Measurements from ENCODE around the gene ETNPPL.
"Not testable (repeated sequence)": the region's sequence is repeated elsewhere in the genome, so short reads cannot be mapped to it uniquely, and the experiment has no call there.

Gene ETNPPL

DNA sequence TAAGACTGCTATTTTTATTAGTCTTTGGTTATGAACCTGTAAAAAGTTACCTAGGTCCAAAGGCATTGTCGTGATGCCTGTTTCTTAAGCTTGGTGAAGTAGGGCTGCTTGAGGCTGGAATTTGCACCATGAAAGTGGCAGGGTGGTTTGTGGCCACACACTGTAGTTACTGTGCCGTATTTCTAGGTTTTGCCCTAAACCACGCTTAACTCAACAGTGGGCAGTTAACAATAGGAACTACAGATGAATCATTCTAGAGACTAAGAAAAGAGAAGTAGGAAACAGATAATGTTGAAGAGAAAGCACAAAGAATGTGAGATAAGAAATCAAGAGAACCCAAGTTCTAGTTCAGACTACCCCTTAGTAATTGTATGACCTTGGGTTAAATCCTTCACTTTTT, 11.5 kb downstream of the ETNPPL start:
- no peak for DNase-seq

DNA sequence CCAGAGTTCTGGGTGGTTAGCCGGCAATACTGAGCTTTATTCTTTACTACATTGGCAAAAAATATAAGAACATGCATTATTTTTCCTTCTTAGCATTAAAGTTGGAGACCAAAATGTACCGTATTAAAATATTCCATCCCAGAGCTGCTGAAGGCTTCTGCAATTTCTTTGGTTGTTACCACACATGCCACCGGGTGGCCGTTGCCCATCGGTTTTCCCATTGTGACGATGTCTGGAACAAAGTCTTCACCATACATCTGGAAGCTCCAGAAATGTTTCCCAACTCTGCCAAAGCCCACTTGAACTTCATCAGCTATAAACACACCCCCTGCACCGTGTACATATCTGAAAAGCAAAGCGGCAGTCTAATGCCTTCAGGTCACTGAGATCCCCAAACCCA, 13.7 kb downstream of the ETNPPL start:
- DNase-seq, result no peak

DNA sequence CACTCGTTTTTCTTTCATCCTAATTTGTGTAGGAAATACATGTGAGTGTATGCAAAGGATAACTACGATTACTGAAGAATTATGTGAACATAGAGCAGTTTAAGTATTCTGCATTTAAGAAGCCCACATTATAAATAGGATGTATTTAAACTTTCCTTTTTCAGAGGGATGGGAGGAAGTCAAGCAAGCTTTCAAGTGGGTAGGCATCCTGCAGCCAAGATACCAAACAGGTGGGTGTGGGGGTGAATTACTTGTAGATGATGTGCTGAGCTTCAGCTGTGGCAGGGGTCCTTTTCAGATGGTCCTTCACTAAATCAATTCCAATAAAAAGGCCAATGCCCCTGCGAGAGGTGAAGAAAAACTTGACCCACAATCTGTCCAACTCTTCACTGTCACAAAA, 16.3 kb downstream of the ETNPPL start:
- DNase-seq, result no peak

GRCh38 chr4:108744307-108744706, 18.5 kb downstream of the ETNPPL start:
- DNase-seq, result no peak

GRCh38 chr4:108742451-108743420, 20.1 kb downstream of the ETNPPL start:
- DNase-seq, result no peak

- no peak for DNase-seq
Measured at GRCh38 chr4:108738003-108738706, 24.7 kb downstream of the ETNPPL start.

GRCh38 chr4:108731006-108731405, 31.8 kb downstream of the ETNPPL start:
- no peak for DNase-seq

DNA sequence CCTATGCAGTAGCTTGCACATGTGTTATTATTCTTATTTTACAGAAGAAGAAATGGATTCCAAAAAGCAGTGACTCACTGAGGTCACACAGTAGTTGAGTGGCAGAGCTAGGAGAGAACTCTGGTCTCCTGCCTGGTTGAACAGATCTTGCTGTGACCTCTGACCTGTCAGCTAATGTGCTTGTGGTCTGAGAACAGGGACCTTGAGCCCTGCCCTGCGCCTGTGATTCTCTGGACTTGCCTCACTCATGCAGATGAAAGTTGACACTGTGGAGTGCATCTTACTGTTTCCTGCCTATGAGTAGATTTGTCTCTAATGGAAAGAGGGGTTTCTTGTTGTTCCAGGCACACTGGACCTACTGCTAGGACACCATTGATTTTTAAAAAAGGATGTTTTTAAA, 32.3 kb downstream of the ETNPPL start:
- no peak for DNase-seq

DNA sequence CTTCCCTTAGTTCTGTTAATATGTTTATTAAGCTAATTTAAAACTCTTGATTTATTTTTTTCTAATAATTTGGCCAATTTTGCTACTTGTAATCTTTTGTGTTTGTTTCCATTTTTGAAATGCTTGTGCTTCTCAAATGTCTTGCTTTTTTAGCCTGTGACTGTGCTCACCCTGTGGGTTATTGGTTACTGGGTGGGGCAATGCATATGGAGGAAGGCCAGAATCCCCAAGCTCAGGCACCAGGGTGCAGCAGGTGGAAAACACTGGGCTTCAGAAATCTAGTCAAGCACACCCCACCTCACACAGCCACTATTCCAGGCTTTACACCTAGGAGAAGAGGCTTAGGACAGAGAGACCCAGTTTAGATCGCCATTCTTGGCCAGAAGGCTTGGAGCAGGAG, 33.1 kb downstream of the ETNPPL start:
- no peak for DNase-seq

DNA sequence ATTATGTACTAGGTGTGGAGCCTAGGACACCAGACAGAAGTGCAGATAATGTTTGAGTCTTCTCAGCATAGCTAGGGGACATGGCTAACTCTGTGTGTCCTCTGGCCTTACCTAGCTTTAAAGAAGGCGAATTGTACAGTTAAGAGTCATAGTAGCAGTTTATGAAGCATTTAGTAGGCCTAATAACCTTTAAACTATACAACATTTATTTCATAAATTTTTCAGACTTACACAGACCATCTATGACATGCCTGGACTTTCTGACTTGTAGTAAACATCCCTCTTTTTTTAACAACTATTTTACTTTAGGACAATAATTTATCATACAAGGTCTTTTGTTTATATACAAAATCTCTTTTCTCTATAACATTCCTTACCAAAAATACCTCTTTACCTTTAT, 37.4 kb downstream of the ETNPPL start:
- DNase-seq, result no peak

DNA sequence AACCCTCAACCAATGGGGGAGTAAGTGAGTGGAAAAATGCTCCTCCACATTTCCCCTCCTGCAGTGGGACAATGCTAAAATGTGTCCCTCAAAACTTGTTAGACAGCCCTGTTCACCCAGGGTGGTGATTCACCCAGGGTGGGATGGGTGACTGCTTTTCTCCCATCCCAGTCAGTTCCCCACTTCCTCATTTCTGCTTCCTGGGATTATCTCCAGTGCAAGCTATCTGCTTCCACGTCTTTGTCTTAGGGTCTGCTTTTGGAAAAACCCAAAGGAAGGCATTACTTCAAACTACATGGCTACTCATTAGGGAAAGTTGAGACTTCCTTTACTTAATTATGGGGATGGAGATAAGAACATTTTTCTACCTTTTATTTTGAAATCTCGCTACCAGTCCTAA, 45.5 kb downstream of the ETNPPL start:
- no peak for DNase-seq

DNA sequence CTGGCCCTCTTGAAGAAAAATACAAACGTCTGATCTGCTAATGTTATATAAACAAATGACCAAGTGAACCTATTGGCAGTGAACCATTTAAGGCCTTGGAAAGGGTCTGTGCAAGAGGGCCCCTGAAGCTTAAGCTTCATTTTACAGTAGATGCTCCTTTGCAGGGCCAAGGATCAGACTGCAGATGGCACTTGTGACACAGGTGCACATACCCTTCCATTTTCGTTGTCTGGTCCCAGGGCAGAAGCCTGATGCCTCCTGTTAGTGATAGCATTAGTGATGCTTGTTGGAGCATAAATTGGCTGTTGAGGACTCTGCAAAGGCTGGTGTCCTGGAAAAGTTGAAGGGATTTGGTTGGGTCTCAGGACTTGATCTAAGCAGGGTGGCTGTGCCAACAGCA, 46.5 kb downstream of the ETNPPL start:
- no peak for DNase-seq

DNA sequence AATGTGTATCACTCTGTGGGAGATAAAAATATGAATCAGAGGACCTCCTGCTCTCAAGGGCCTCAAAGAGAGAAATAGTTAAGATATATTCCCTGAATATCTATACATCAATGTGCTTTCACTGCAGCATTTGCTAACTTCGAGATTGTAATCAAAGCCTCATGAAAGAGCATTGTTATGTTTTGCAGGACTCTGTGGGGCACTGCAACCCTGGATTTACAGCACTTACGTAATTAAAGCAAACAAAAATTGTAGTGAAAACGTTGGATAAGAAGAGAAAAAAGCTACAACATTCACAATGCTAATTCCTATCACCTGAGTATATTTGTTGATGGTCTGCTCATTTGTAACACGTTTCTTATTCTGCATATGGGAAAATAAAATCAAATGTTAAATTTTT, 48.0 kb downstream of the ETNPPL start:
- no peak for DNase-seq

- DNase-seq, result not testable (repeated sequence)
Measured at GRCh38 chr4:108710578-108710977, 52.3 kb downstream of the ETNPPL start.

- DNase-seq, result no peak
Measured at GRCh38 chr4:108709722-108710121, 53.1 kb downstream of the ETNPPL start.

DNA sequence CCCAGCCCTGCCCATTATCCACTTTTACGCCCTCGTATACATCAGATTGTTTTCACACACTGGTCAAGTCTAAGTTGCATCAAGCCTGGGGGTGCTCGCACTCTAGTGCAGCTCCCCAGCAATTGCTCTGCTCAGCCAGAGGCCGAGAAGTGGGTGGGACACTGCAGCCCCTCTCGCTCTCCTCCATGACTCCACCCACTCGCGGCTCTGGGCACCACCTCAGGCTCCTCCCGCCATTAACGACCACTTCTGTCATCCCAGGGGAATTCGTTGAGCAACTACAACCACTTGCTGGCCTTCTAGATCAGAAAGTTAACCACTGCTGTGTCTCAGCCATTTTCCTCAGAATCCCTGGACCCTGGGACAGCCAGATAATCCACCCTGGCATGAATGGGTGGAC, 53.6 kb downstream of the ETNPPL start:
- DNase-seq, result no peak

DNA sequence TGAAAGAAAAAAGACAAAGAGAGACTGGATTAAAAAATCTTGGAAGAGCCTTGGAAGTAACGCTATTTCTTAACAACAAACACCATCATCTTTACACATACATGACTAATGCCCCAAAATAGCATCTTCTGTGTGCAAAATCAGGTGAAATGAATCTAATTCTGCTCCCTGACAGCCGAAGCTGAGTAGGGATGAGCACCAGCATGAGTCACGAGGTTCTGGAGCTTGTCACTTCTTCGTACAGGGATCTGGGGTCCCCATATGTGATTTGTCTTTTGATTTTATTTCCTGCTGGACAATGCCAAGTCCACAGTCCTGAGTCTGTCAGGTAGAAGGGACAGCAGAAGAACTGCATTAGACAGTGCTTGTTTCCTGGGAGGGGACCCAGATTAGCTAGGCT, 56.6 kb downstream of the ETNPPL start:
- DNase-seq, result no peak

DNA sequence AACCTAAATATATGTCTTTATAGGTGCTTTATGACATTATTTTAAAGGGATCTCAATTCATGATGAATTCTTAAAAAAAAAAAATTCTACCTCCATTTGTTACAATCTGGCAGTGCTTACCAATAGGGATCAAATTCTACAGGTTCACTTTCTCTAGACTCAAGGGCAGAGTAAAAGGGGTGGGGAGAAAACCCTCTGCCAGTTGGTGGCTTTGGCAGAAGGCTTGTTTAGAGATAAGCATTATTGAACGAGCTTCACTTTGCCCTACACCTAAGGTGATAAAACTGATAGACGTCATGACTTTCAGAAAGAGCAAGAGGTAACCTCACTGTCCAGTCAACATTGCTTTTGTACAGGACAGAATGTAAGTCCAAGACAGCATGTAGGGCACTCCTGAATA, 58.9 kb downstream of the ETNPPL start:
- no peak for DNase-seq

- DNase-seq, result no peak
Measured at GRCh38 chr4:108703370-108703769, 59.5 kb downstream of the ETNPPL start.

DNA sequence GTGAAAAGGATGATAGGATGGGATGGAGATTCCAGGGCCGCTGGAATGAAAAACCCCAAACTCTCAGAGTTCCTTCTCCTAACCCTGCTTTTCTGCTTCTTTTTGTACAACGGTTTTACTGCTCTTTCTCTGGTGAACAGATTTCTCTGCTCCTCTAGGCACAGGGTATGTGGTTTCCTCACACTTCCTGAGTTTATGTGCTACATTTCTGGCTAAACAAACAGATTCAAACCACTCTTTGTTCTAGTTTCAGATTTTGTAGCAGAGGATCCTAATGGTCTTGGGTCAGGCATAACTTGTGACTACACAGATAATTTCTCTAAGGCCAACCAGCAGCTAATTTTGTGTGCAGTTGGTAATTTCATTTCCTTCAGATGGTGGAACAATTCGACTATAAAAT, 59.9 kb downstream of the ETNPPL start:
- DNase-seq, result no peak

DNA sequence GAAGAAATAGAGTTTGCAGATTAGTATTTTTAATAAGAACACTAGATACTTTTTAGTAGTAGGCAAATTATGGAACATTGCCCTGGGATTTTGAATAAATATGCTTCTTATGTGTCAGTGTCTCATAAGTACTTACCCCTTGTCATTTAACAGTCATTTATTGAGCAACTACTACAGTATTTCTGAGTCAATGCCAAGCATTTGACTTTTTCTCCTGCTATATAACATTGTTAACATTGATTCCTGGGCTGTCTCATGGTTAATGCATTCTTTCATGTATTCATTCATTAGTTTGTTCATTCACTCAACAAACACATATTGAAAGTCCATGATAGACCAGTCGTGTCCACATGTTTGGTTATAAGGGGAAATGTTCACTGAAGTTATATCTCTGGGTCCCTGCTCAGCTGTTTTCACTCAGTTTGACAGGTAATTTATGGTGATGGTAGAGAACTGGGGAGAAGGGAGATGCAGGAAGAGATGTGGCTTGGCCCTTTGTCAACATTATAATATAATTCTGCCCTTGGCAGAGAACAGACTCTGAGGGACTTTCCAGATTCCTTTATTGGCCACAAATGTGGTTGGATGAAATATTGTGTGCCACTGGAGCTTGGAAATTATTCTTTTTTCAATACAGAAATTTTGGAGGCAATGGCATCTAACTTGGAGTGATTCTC, 62.6 kb downstream of the ETNPPL start:
- no peak for DNase-seq

- no peak for DNase-seq
Measured at GRCh38 chr4:108696160-108696559, 66.7 kb downstream of the ETNPPL start.

DNA sequence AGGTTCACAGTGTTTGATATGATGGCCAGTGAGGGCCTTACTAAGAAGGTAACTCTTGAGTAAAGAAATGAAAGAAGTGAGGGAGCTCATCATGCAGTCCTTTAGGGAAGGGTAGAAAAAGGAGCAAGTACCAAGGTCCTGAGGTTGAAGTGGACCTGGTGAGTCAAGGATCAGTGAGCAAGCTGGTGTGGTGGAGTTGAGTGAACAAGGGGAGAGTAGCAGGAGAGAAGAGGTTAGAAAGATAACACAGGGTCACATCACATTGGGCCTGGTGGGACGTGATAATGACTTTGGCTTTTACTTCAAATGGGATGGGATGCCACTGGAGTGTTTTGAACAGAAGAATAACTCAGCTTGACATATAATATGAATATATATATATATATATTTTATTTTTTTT, 67.8 kb downstream of the ETNPPL start:
- DNase-seq, result no peak

GRCh38 chr4:108694423-108694822, 68.4 kb downstream of the ETNPPL start:
- no peak for DNase-seq
